Measurements from ENCODE around the gene OR6C70. TPM values are rescaled to one million over a fixed set of nuclear protein-coding genes. Genes with fewer than 3 reads are reported as not detected.
"Not testable (repeated sequence)": the region's sequence is repeated elsewhere in the genome, so short reads cannot be mapped to it uniquely, and the experiment has no call there.

OR6C70 gene
- total RNA-seq, 1 donor: not detected

DNA sequence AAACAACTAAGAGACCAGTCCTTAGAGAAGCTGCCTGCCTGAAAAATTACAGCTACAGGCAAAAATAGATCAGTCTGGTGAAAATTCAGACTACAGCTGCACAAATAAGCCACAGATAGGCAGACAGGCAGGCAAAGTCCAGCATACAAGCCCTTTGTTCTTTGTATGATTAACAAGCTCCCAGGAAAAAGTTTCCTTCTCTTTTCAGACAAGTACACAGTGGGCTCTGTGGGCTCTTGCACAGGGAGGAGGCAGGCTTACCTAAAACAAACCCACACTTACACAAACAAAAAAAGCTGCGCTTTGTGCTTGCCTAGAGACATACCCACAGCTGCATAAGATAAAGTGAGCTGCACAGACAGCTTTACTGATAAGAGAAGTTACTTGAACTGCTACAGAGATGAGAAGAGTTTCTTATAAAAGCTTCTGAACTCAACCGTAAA lies 29.9 kb upstream of the OR6C70 start:
- Histone ChIP-seq H2AFZ (ENCODE audit: low read length) (no peak overlapping the region), H3K4me1 (ENCODE audit: insufficient read depth, low read length) (no peaks in the 10 kb centered on the region), H3K9me3 (ENCODE audit: low read depth, low read length) (no peaks in the 10 kb centered on the region), H3K36me3 (ENCODE audit: insufficient read depth, low read length) (no peaks in the 10 kb centered on the region), H4K20me1 (ENCODE audit: insufficient read depth, low read length) (no peaks in the 10 kb centered on the region), H3K4me3 (ENCODE audit: insufficient read depth, low read length) (no peak overlapping the region), H3K4me2 (ENCODE audit: insufficient read depth, low read length) (no peak overlapping the region), H3K27me3 (ENCODE audit: insufficient read depth, low read length) (no peaks in the 10 kb centered on the region), H3K27ac (ENCODE audit: low read depth, low read length) (no peak overlapping the region), H3K79me2 (ENCODE audit: insufficient read depth, low read length) (no peaks in the 10 kb centered on the region)
- no peak for TF ChIP-seq CTCF (IDR thresholded peaks at IDR 0.05; ENCODE audit: extremely low read depth, low read depth, low read length)
- no peak for DNase-seq (ENCODE audit: insufficient read length, low spot score, missing footprints)

GRCh38 chr12:55499231-55499630 lies 29.3 kb upstream of the OR6C70 start:
- Histone ChIP-seq H2AFZ (ENCODE audit: low read length) (no peak overlapping the region), H4K20me1 (ENCODE audit: insufficient read depth, low read length) (no peaks in the 10 kb centered on the region), H3K79me2 (ENCODE audit: insufficient read depth, low read length) (no peaks in the 10 kb centered on the region), H3K27me3 (ENCODE audit: insufficient read depth, low read length) (no peaks in the 10 kb centered on the region), H3K4me1 (ENCODE audit: insufficient read depth, low read length) (no peaks in the 10 kb centered on the region), H3K27ac (ENCODE audit: low read depth, low read length) (no peak overlapping the region), H3K9me3 (ENCODE audit: low read depth, low read length) (no peaks in the 10 kb centered on the region), H3K36me3 (ENCODE audit: insufficient read depth, low read length) (no peaks in the 10 kb centered on the region), H3K4me2 (ENCODE audit: insufficient read depth, low read length) (no peak overlapping the region), H3K4me3 (ENCODE audit: insufficient read depth, low read length) (no peak overlapping the region)
- no peak for TF ChIP-seq CTCF (IDR thresholded peaks at IDR 0.05; ENCODE audit: extremely low read depth, low read depth, low read length)
- DNase-seq (ENCODE audit: insufficient read length, low spot score, missing footprints): no peak

DNA sequence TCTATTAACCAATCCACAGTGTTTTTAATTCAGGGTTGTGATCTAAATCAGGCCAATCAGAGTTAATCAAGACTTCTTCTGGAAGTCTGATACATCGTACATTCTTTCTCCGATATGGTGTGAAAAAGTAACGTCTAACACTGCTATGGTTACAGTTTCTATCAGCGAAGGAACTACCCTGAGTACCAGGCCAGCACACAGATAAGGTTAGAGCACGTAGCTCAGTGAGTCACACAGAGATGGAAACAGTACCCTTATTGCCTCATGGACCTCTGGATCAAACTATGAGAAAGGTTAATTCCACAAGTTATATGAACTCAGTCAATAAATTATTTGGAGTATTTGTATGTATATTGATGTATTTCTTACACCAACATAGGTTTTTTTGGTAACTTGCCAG lies 25.6 kb upstream of the OR6C70 start:
- H3K36me3 ChIP-seq (ENCODE audit: insufficient read depth, low read length): no peaks in the 10 kb centered on the region
- H4K20me1 ChIP-seq (ENCODE audit: insufficient read depth, low read length): no peaks in the 10 kb centered on the region
- H3K4me2 ChIP-seq (ENCODE audit: insufficient read depth, low read length): no peak overlapping the region
- no peak overlapping the region for H3K4me3 ChIP-seq (ENCODE audit: insufficient read depth, low read length)
- H3K9me3 ChIP-seq (ENCODE audit: low read depth, low read length): no peaks in the 10 kb centered on the region
- H2AFZ ChIP-seq (ENCODE audit: low read length): no peak overlapping the region
- H3K27me3 ChIP-seq (ENCODE audit: insufficient read depth, low read length): no peaks in the 10 kb centered on the region
- no peak for TF ChIP-seq CTCF (IDR thresholded peaks at IDR 0.05; ENCODE audit: extremely low read depth, low read depth, low read length)
- no peaks in the 10 kb centered on the region for H3K4me1 ChIP-seq (ENCODE audit: insufficient read depth, low read length)
- H3K79me2 ChIP-seq (ENCODE audit: insufficient read depth, low read length): no peaks in the 10 kb centered on the region
- DNase-seq (ENCODE audit: insufficient read length, low spot score, missing footprints): no peak
- H3K27ac ChIP-seq (ENCODE audit: low read depth, low read length): no peak overlapping the region

- H3K79me2 ChIP-seq (ENCODE audit: insufficient read depth, low read length): no peaks in the 10 kb centered on the region
- H2AFZ ChIP-seq (ENCODE audit: low read length): no peak within 1 kb of the TSS
- no peak within 1 kb of the TSS for H3K4me3 ChIP-seq (ENCODE audit: insufficient read depth, low read length)
- H4K20me1 ChIP-seq (ENCODE audit: insufficient read depth, low read length): no peaks in the 10 kb centered on the region
- no peak for TF ChIP-seq CTCF (IDR thresholded peaks at IDR 0.05; ENCODE audit: extremely low read depth, low read depth, low read length)
- DNase-seq (ENCODE audit: insufficient read length, low spot score, missing footprints): no peak
- no peak within 1 kb of the TSS for H3K27ac ChIP-seq (ENCODE audit: low read depth, low read length)
- H3K27me3 ChIP-seq (ENCODE audit: insufficient read depth, low read length): no peaks in the 10 kb centered on the region
- no peaks in the 10 kb centered on the region for H3K9me3 ChIP-seq (ENCODE audit: low read depth, low read length)
- H3K4me2 ChIP-seq (ENCODE audit: insufficient read depth, low read length): no peak within 1 kb of the TSS
- no peaks in the 10 kb centered on the region for H3K36me3 ChIP-seq (ENCODE audit: insufficient read depth, low read length)
- no peaks in the 10 kb centered on the region for H3K4me1 ChIP-seq (ENCODE audit: insufficient read depth, low read length)
These were observed 22.1 kb upstream of the OR6C70 start, which contains the start of gene OR6C68 for GRCh38 chr12:55492078-55492477. OR6C68 (plus strand) TSS chr12:55492378; CDS start chr12:55492378, 0 bp downstream.

DNA sequence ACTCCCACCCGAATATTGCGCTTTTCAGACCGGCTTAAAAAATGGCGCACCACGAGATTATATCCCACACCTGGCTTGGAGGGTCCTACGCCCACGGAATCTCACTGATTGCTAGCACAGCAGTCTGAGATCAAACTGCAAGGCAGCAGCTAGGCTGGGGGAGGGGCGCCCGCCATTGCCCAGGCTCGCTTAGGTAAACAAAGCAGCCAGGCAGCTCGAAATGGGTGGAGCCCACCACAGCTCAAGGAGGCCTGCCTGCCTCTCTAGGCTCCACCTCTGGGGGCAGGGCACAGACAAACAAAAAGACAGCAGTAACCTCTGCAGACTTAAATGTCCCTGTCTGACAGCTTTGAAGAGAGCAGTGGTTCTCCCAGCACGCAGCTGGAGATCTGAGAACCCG lies 14.3 kb upstream of the OR6C70 start:
- not testable (repeated sequence) for H3K36me3 ChIP-seq (ENCODE audit: insufficient read depth, low read length); H2AFZ ChIP-seq (ENCODE audit: low read length); H3K4me3 ChIP-seq (ENCODE audit: insufficient read depth, low read length); H3K27ac ChIP-seq (ENCODE audit: low read depth, low read length); H3K79me2 ChIP-seq (ENCODE audit: insufficient read depth, low read length); H3K9me3 ChIP-seq (ENCODE audit: low read depth, low read length); H4K20me1 ChIP-seq (ENCODE audit: insufficient read depth, low read length); H3K4me2 ChIP-seq (ENCODE audit: insufficient read depth, low read length); DNase-seq (ENCODE audit: insufficient read length, low spot score, missing footprints); H3K27me3 ChIP-seq (ENCODE audit: insufficient read depth, low read length); H3K4me1 ChIP-seq (ENCODE audit: insufficient read depth, low read length)

GRCh38 chr12:55479136-55479535 lies 9.2 kb upstream of the OR6C70 start:
- H3K27ac ChIP-seq (ENCODE audit: low read depth, low read length); H3K27me3 ChIP-seq (ENCODE audit: insufficient read depth, low read length); H3K36me3 ChIP-seq (ENCODE audit: insufficient read depth, low read length); DNase-seq (ENCODE audit: insufficient read length, low spot score, missing footprints); H3K4me3 ChIP-seq (ENCODE audit: insufficient read depth, low read length); H3K4me2 ChIP-seq (ENCODE audit: insufficient read depth, low read length); H2AFZ ChIP-seq (ENCODE audit: low read length); H3K4me1 ChIP-seq (ENCODE audit: insufficient read depth, low read length); H3K79me2 ChIP-seq (ENCODE audit: insufficient read depth, low read length); H3K9me3 ChIP-seq (ENCODE audit: low read depth, low read length); H4K20me1 ChIP-seq (ENCODE audit: insufficient read depth, low read length): not testable (repeated sequence)
